B cell (primary cell): ENCODE measurements around the gene PTPRC. TPM values are rescaled to one million over a fixed set of nuclear protein-coding genes. Genes with fewer than 3 reads are reported as not detected.

Experiments used
- ATAC-seq: fragments of 200-7000 bp; cut with Tn5 transposase; one replicate; pipeline ENCODE4 v1.10.0; 2021; ENCODE audit warnings: low read depth, mild to moderate bottlenecking, moderate number of reproducible peaks, moderate library complexity
- CTCF ChIA-PET: fragments of 350-600 bp; sonication (Branson Sonifier 250); formaldehyde crosslinking; loops from one replicate; lab custom pipeline; 2021; ENCODE audit warnings: antibody characterized with exemption, inconsistent platforms; lab: Charles Lee
- POLR2A ChIA-PET: fragments of 350-600 bp; sonication (Branson Sonifier 250); formaldehyde crosslinking; loops from one replicate; lab custom pipeline; 2021; ENCODE audit warnings: antibody characterized with exemption; lab: Charles Lee
- DNase-seq: peaks from one replicate; pipeline ENCODE4 v3.0.0; 2013
- H2AFZ ChIP-seq: 2 replicates; pipeline ENCODE4 v1.6.1; 2012; ENCODE audit warnings: mild to moderate bottlenecking, low read depth, low read length; ENCODE audit not compliant: insufficient read depth, poor library complexity, severe bottlenecking
- H3K27ac ChIP-seq, 2 donors: 1 replicate in 1 of 2; 2 replicates in 1 of 2; pipeline ENCODE4 v1.5.1; 2012 to 2013; ENCODE audit warnings: low read length in 2 of 2, mild to moderate bottlenecking in 2 of 2, moderate library complexity in 1 of 2
- H3K27me3 ChIP-seq, 4 experiments: fragments of 200-600 bp in 1 of 4; sonication (generic) in 1 of 4; replicated peaks in 1 of 4; 1 replicate in 2 of 4; 2 replicates in 2 of 4; pipeline versions ENCODE4 v1.6.1 to v1.7.0; 2013 to 2016; ENCODE audit warnings: low read length in 3 of 4, mild to moderate bottlenecking in 2 of 4, mixed read lengths in 1 of 4, moderate library complexity in 1 of 4; ENCODE audit not compliant: insufficient read depth in 4 of 4, control insufficient read depth in 3 of 4; ENCODE audit errors: control extremely low read depth in 1 of 4
- H3K36me3 ChIP-seq, 2 experiments: replicated peaks in 1 of 2; 1 replicate in 1 of 2; 2 replicates in 1 of 2; pipeline versions ENCODE4 v1.6.1 to v1.7.1; 2013; ENCODE audit warnings: low read length in 1 of 2; ENCODE audit not compliant: insufficient read depth in 2 of 2, control insufficient read depth in 1 of 2; ENCODE audit errors: control extremely low read depth in 1 of 2, extremely low read depth in 1 of 2
- H3K4me1 ChIP-seq, 2 donors: fragments of 200-600 bp in 1 of 2; sonication (generic) in 1 of 2; 1 replicate in 1 of 2; 2 replicates in 1 of 2; pipeline versions ENCODE4 v1.5.1 to v1.6.1; 2013 to 2017; ENCODE audit warnings: low read length in 2 of 2; ENCODE audit not compliant: control insufficient read depth in 2 of 2, insufficient read depth in 2 of 2
- H3K4me2 ChIP-seq: replicated peaks from 2 replicates; pipeline ENCODE3; 2012; ENCODE audit warnings: mild to moderate bottlenecking, low read depth, low read length; ENCODE audit not compliant: poor library complexity, severe bottlenecking
- H3K4me3 ChIP-seq, 5 experiments: fragments of 200-600 bp in 1 of 5; sonication (generic) in 1 of 5; 1 replicate in 3 of 5; 2 replicates in 2 of 5; pipeline versions ENCODE4 v1.5.1 to v1.7.0; 2011 to 2016; ENCODE audit warnings: low read length in 4 of 5, mild to moderate bottlenecking in 4 of 5, low read depth in 2 of 5, control low read depth in 1 of 5, moderate library complexity in 1 of 5; ENCODE audit not compliant: insufficient read depth in 1 of 5; ENCODE audit errors: control extremely low read depth in 1 of 5, extremely low read depth in 1 of 5
- H3K79me2 ChIP-seq: fragments of 200-600 bp; sonication (generic); one replicate; pipeline ENCODE4 v1.6.0; 2016; ENCODE audit warnings: low read length; ENCODE audit not compliant: control insufficient read depth, insufficient read depth
- H3K9ac ChIP-seq: fragments of 200-600 bp; sonication (generic); 2 replicates; pipeline ENCODE4 v1.6.1; 2017; ENCODE audit warnings: mild to moderate bottlenecking, low read length, moderate library complexity
- H3K9me3 ChIP-seq, 3 donors: one replicate each; pipeline versions ENCODE4 v1.6.1 to v1.7.1; 2013; ENCODE audit warnings: low read length in 2 of 3; ENCODE audit not compliant: control insufficient read depth in 2 of 3, insufficient read depth in 1 of 3; ENCODE audit errors: control extremely low read depth in 1 of 3
- H4K20me1 ChIP-seq: 2 replicates; pipeline ENCODE4 v1.6.0; 2012; ENCODE audit warnings: mild to moderate bottlenecking, low read length; ENCODE audit not compliant: insufficient read depth, control insufficient read depth, poor library complexity, severe bottlenecking
- H3K27ac Mint-ChIP-seq: one replicate; pipeline ENCODE4 v1.8.0; 2021; ENCODE audit warnings: mixed read lengths
- H3K27me3 Mint-ChIP-seq: one replicate; pipeline ENCODE4 v1.8.0; 2021; ENCODE audit warnings: mixed read lengths
- H3K4me1 Mint-ChIP-seq: one replicate; pipeline ENCODE4 v1.8.0; 2021; ENCODE audit warnings: mixed read lengths
- H3K4me3 Mint-ChIP-seq: one replicate; pipeline ENCODE4 v1.8.0; 2021; ENCODE audit warnings: mixed read lengths
- H3K9me3 Mint-ChIP-seq: one replicate; pipeline ENCODE4 v1.8.0; 2022; ENCODE audit warnings: mixed read lengths; ENCODE audit not compliant: insufficient read depth
- EZH2 ChIP-seq: IDR thresholded peaks from 2 replicates; pipeline ENCODE4 v1.6.1; 2012; ENCODE audit warnings: borderline replicate concordance, low read depth, mild to moderate bottlenecking, moderate library complexity, low read length; ENCODE audit not compliant: insufficient read depth, poor library complexity, severe bottlenecking
- WGBS: methylation state at CpG from one replicate; pipeline ENCODE4 v1.1.5; 2013; ENCODE audit warnings: missing lambda C conversion rate; ENCODE audit not compliant: insufficient coverage; 5-methylcytosine and 5-hydroxymethylcytosine counted together
- intact Hi-C: fragments of 100-400 bp; cut with micrococcal nuclease; formaldehyde crosslinking; loops from one replicate; pipeline ENCODE4 v1.10.0; 2022
- polyA plus RNA-seq: library from polyadenylated mRNA; depleted of rRNA; stranded (reverse); fragments of >200 nt; gene quantifications from 2 replicates; pipeline ENCODE4 v1.2.3, GENCODE V29; 2012
- total RNA-seq, 2 donors: library from RNA; stranded (reverse); fragments of 120-200 nt in 1 of 2; gene quantifications; 1 replicate in 1 of 2; 2 replicates in 1 of 2; pipeline versions ENCODE4 v1.2.3 to v1.2.4, GENCODE V29; 2013 to 2022
- TF ChIP-seq, protein P1 (sequence below): fragments of 200-600 bp; IDR thresholded peaks from one replicate; pipeline ENCODE4 v1.8.0; 2022; ENCODE audit warnings: antibody characterized with exemption, mild to moderate bottlenecking

The PTPRC gene
- total and polyA plus RNA-seq, 2 donors (not counting 1 experiment from before 2014, with no cell fraction given) = 151 to 543 TPM

DNA sequence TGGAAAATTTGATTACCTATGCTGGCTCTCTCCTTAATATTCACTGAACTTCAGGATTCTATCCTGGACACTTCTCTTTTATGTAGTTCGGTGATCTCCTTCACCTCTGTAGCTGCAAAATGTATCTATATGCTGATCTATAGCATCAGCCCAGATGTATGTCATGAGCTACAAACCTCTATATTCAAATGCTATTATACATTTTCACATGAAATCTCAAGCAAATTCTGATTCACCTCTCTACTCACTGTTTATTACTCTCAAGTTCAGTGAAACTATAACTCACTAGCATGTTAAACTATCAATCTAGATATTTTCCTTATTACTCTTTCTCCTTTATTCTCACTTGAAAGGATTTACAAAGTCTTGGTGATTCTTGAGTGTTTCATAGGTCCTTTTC is 52.2 kb downstream of the PTPRC start:
- peak overlapping the region; percentile 57 for H3K27ac Mint-ChIP-seq
- no CpG with 5 or more reads among the region's 1 CpG for WGBS

DNA sequence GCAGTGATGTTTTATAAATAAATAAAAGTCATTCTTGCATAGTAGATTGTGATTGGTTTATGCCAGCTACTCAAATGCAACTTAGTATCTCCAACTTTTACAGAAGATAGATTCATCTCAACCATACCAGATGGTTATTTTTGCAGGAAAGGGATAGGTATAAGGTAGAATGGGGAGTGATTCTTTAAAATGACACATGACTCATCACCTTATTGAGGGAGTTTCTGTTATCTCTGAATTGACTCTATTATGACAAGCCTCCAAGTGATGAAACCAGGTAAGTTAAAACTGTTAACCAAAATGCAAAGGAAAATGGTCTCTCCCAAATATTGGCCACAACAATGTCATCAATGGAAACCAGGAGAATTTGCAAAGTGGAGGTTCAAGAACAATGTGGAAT is 54.5 kb downstream of the PTPRC start:
- H3K4me3 ChIP-seq = no peak overlapping the region
- no peak overlapping the region for H3K4me2 ChIP-seq
- Mint-ChIP-seq H3K4me1 (peaks cover 75% of the 10 kb centered on the region), H3K9me3 (no peaks in the 10 kb centered on the region), H3K4me3 (no peak overlapping the region), H3K27me3 (no peaks in the 10 kb centered on the region), H3K27ac (peak overlapping the region; percentile 67)
- peaks cover 19 to 55% of the 10 kb centered on the region in 2 donors for H3K4me1 ChIP-seq
- intact Hi-C loops = no loop called here
- no peak for ATAC-seq
- no peak overlapping the region for H3K9ac ChIP-seq
- H3K9me3 ChIP-seq = no peaks in the 10 kb centered on the region
- ChIA-PET POLR2A (no interaction called here), CTCF (no interaction called here)
- H3K27me3 ChIP-seq = no peaks in the 10 kb centered on the region
- peaks cover 20 to 64% of the 10 kb centered on the region in 2 experiments for H3K36me3 ChIP-seq
- H3K27ac ChIP-seq = peak overlapping the region in 1 of 2 donors; percentile 68
- peaks cover 34% of the 10 kb centered on the region for H4K20me1 ChIP-seq
- peaks cover 96% of the 10 kb centered on the region for H3K79me2 ChIP-seq
- no peak for TF ChIP-seq EZH2
- TF ChIP-seq, protein P1, sequence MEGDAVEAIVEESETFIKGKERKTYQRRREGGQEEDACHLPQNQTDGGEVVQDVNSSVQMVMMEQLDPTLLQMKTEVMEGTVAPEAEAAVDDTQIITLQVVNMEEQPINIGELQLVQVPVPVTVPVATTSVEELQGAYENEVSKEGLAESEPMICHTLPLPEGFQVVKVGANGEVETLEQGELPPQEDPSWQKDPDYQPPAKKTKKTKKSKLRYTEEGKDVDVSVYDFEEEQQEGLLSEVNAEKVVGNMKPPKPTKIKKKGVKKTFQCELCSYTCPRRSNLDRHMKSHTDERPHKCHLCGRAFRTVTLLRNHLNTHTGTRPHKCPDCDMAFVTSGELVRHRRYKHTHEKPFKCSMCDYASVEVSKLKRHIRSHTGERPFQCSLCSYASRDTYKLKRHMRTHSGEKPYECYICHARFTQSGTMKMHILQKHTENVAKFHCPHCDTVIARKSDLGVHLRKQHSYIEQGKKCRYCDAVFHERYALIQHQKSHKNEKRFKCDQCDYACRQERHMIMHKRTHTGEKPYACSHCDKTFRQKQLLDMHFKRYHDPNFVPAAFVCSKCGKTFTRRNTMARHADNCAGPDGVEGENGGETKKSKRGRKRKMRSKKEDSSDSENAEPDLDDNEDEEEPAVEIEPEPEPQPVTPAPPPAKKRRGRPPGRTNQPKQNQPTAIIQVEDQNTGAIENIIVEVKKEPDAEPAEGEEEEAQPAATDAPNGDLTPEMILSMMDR = no peak
- H2AFZ ChIP-seq = no peak overlapping the region
- no peak for DNase-seq

More for the DNA sequence above, 52.2 kb downstream of the PTPRC start:
- ChIA-PET CTCF (interaction anchor here (0.7 to 4.9 kb wide), 6 partner anchors 8 to 533 kb away, joined by 3 to 29 read pairs (median 3); no protein-coding TSS in a partner anchor), POLR2A (no interaction called here)
- no peak overlapping the region for H3K9ac ChIP-seq
- H3K4me1 ChIP-seq = peaks cover 18 to 59% of the 10 kb centered on the region in 2 donors
- peak overlapping the region; percentile 18 for H3K4me2 ChIP-seq
- H4K20me1 ChIP-seq = peaks cover 33% of the 10 kb centered on the region
- H3K9me3 ChIP-seq = no peaks in the 10 kb centered on the region
- DNase-seq (no peak), ATAC-seq (no peak)
- H3K4me3 ChIP-seq = no peak overlapping the region
- H3K27me3 ChIP-seq = no peaks in the 10 kb centered on the region
- H3K27ac ChIP-seq = peak overlapping the region in 1 of 2 donors; percentile 69
- H3K36me3 ChIP-seq = peaks cover 15 to 54% of the 10 kb centered on the region in 2 experiments
- Mint-ChIP-seq H3K9me3 (no peaks in the 10 kb centered on the region), H3K4me3 (peak overlapping the region; percentile 3), H3K27me3 (no peaks in the 10 kb centered on the region), H3K4me1 (peaks cover 73% of the 10 kb centered on the region)
- no peak overlapping the region for H2AFZ ChIP-seq
- H3K79me2 ChIP-seq = peaks cover 96% of the 10 kb centered on the region
- no peak for TF ChIP-seq EZH2
- TF ChIP-seq, protein P1 = no peak
- intact Hi-C loops = no loop called here
